ENCODE data around the gene PABPC1L. TPM values are rescaled to one million over a fixed set of nuclear protein-coding genes. Genes with fewer than 3 reads are reported as not detected.

PABPC1L gene
- total and polyA plus RNA-seq, 2 of the 13 experiments (the other 11 are each of a cell fraction or from before 2014, with no cell fraction given): 30.8 to 252 TPM

GRCh38 chr20:44888226-44889103 is 21.4 kb upstream of the PABPC1L start (continued):
- no peak for TF ChIP-seq KMT2B (CRISPR knock-in tag; IDR thresholded peaks at IDR 0.05)
- no peak for TF ChIP-seq ZSCAN30 (CRISPR knock-in tag; IDR thresholded peaks at IDR 0.05)
- no peak for TF ChIP-seq ARID2 (CRISPR knock-in tag; IDR thresholded peaks at IDR 0.05; ENCODE audit: borderline replicate concordance)
- no peak for TF ChIP-seq ZNF230 (CRISPR knock-in tag; IDR thresholded peaks at IDR 0.05)
- TF ChIP-seq SAP130 (CRISPR knock-in tag; IDR thresholded peaks at IDR 0.05; ENCODE audit: low read depth): peak; percentile 27; the same call in 1 of the 2 replicates
- no peak for TF ChIP-seq ELF4 (CRISPR knock-in tag; IDR thresholded peaks at IDR 0.05; ENCODE audit: borderline replicate concordance)
- no peak for TF ChIP-seq RBM39 (IDR thresholded peaks at IDR 0.05; ENCODE audit: low read depth, low read length, poor library complexity, severe bottlenecking)
- TF ChIP-seq GATAD1 (CRISPR knock-in tag; IDR thresholded peaks at IDR 0.05): no peak
- TF ChIP-seq PPARG (CRISPR knock-in tag; conservative IDR thresholded peaks at IDR 0.05): no peak
- no peak for TF ChIP-seq ARNT2 (CRISPR knock-in tag; IDR thresholded peaks at IDR 0.05; ENCODE audit: low read depth)
- 0 out of 2 replicates have a peak, but pooled peaks have one; percentile 18 for TF ChIP-seq MIXL1 (CRISPR knock-in tag; IDR thresholded peaks at IDR 0.05)
- no peak for TF ChIP-seq NR1H2 (CRISPR knock-in tag; IDR thresholded peaks at IDR 0.05; ENCODE audit: borderline replicate concordance, low read depth)
- no peak for TF ChIP-seq LBX2 (CRISPR knock-in tag; IDR thresholded peaks at IDR 0.05; ENCODE audit: borderline replicate concordance)
- TF ChIP-seq NR2C2 (CRISPR knock-in tag; IDR thresholded peaks at IDR 0.05; ENCODE audit: borderline replicate concordance): no peak
- TF ChIP-seq ZNF816 (CRISPR knock-in tag; IDR thresholded peaks at IDR 0.05; ENCODE audit: borderline replicate concordance): 0 out of 2 replicates have a peak, but pooled peaks have one; percentile 28
- TF ChIP-seq XBP1 (CRISPR knock-in tag; IDR thresholded peaks at IDR 0.05): no peak
- TF ChIP-seq IRX3 (CRISPR knock-in tag; IDR thresholded peaks at IDR 0.05; ENCODE audit: borderline replicate concordance, low read depth): no peak
- TF ChIP-seq ZNF556 (CRISPR knock-in tag; IDR thresholded peaks at IDR 0.05; ENCODE audit: borderline replicate concordance): no peak
- no peak for TF ChIP-seq NFE2 (CRISPR knock-in tag; IDR thresholded peaks at IDR 0.05)
- no peak for TF ChIP-seq EP300 (IDR thresholded peaks at IDR 0.05; ENCODE audit: low read depth in 2 of 2, low read length in 2 of 2)
- TF ChIP-seq EP300 (CRISPR knock-in tag; IDR thresholded peaks at IDR 0.05; ENCODE audit: borderline replicate concordance): no peak
- no peak for TF ChIP-seq PHF5A (CRISPR knock-in tag; IDR thresholded peaks at IDR 0.05; ENCODE audit: low read depth, unreplicated experiment)
- TF ChIP-seq HIVEP1 (CRISPR knock-in tag; IDR thresholded peaks at IDR 0.05): no peak

Data from HepG2 (cell line).